Medulla oblongata (tissue), 1 donor: ENCODE data around the gene COL4A1.

Experiments used
- DNase-seq: peaks from one replicate; pipeline ENCODE4 v3.0.0-alpha.2; 2015; ENCODE audit errors: extremely low spot score

The COL4A1 gene

GRCh38 chr13:110197471-110197870, 109.5 kb downstream of the COL4A1 start:
- no peak for DNase-seq

GRCh38 chr13:110197026-110197425, 109.9 kb downstream of the COL4A1 start:
- DNase-seq = no peak

- DNase-seq = no peak
Measured at GRCh38 chr13:110195547-110196485, 111.1 kb downstream of the COL4A1 start.

- no peak for DNase-seq
Measured at GRCh38 chr13:110194451-110194850, 112.5 kb downstream of the COL4A1 start.

GRCh38 chr13:110193491-110193890, 113.5 kb downstream of the COL4A1 start:
- DNase-seq = no peak

- no peak for DNase-seq
Measured at GRCh38 chr13:110192472-110192871, 114.5 kb downstream of the COL4A1 start.

GRCh38 chr13:110187641-110188161, 119.3 kb downstream of the COL4A1 start:
- peak; percentile 7 for DNase-seq

GRCh38 chr13:110186231-110186855, 120.6 kb downstream of the COL4A1 start:
- no peak for DNase-seq

GRCh38 chr13:110185696-110186095, 121.3 kb downstream of the COL4A1 start:
- DNase-seq = no peak

- DNase-seq = no peak
Measured at GRCh38 chr13:110183910-110184309, 123.0 kb downstream of the COL4A1 start.

GRCh38 chr13:110182461-110182860, 124.5 kb downstream of the COL4A1 start:
- DNase-seq = no peak

GRCh38 chr13:110182003-110182402, 125.0 kb downstream of the COL4A1 start:
- DNase-seq = no peak

GRCh38 chr13:110179857-110180147, 127.2 kb downstream of the COL4A1 start:
- no peak for DNase-seq

- no peak for DNase-seq
Measured at GRCh38 chr13:110179116-110179856, 127.7 kb downstream of the COL4A1 start.

- no peak for DNase-seq
Measured at GRCh38 chr13:110177790-110178189, 129.2 kb downstream of the COL4A1 start.

- no peak for DNase-seq
Measured at GRCh38 chr13:110176431-110176830, 130.5 kb downstream of the COL4A1 start.

GRCh38 chr13:110173247-110173818, 133.6 kb downstream of the COL4A1 start:
- DNase-seq = no peak

GRCh38 chr13:110170882-110171281, 136.1 kb downstream of the COL4A1 start:
- no peak for DNase-seq

- no peak for DNase-seq
Measured at GRCh38 chr13:110170020-110170790, 136.8 kb downstream of the COL4A1 start.

- no peak for DNase-seq
Measured at GRCh38 chr13:110168999-110169933, 137.7 kb downstream of the COL4A1 start.
